Myocyte (in vitro differentiated cells): Measurements from ENCODE around the gene ADGRG4. TPM values are rescaled to one million over a fixed set of nuclear protein-coding genes. Genes with fewer than 3 reads are reported as not detected.
"Not testable (repeated sequence)": the region's sequence is repeated elsewhere in the genome, so short reads cannot be mapped to it uniquely, and the experiment has no call there.

Source experiments
- DNase-seq: peaks from one replicate; pipeline ENCODE4 v3.0.0-alpha.2; 2012; ENCODE audit warnings: low read depth
- total RNA-seq: library from RNA; depleted of rRNA; stranded (reverse); fragments of >200 nt; gene quantifications from 2 replicates; pipeline ENCODE4 v1.2.3, GENCODE V29; 2014

ADGRG4 gene
- total RNA-seq, 1 donor from 2014 or later: not detected

DNA sequence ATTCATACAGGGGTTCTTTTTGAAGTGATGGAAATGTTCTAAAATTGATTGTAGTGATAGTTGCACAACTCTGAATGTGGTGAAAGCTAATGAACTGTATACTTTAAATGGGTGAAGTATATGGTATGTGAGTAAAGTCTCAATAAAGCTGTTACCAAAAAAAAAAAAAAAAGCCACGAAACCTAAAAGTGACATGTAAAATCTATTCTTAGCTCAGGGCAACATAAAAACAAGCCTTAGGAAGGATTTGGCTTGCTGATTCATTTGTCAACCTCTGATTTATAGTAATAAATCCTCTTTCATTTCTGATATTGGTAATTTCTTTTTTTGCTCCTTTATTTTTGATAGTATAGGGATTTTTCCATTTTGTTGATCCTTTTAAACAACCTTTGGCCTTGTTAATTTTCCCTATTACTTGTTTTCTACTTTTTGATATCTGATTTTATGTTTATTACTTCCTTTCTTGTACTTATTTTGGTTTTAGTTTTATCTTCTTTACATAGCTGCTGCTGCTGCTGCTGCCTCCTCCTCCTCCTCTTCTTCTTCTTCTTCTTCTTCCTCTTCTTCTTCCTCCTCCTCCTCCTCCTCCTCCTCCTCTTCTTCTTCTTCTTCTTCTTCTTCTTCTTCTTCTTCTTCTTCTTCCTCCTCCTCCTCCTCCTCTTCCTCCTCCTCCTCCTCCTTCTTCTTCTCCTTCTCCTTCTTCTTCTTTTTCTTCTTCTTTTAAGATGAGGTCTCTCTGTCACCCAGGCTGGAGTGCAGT is 79.4 kb downstream of the ADGRG4 start:
- DNase-seq: no peak

GRCh38 chrX:136386173-136386572 is 85.4 kb downstream of the ADGRG4 start:
- DNase-seq: no peak

GRCh38 chrX:136386826-136387225 is 86.1 kb downstream of the ADGRG4 start:
- DNase-seq: no peak

DNA sequence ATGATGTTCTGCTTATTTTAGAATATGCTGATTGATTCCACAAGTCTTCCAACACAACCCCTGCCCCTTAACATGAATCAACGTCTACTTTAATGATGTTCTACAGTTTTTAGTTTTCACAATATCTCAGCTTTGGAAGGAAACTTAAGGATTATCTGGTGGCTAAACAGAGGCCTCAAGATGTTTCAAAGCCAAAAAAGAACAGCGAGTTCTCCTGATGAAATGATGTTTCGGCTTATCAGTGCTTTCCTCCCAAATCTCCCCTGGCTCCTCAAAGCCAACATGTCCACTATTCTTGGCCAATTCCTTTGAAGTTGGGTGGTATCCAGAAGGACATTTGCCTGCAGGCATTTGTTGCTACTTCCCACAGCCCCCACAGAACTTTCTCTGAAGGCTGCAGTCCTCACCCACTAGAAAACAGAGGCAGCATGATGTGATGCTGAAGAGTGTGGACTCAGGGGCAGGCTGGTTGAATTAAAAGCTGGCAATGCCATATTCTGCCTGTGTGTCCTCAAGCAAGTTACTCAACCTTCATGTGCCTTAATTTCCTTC is 87.3 kb downstream of the ADGRG4 start:
- DNase-seq: no peak

DNA sequence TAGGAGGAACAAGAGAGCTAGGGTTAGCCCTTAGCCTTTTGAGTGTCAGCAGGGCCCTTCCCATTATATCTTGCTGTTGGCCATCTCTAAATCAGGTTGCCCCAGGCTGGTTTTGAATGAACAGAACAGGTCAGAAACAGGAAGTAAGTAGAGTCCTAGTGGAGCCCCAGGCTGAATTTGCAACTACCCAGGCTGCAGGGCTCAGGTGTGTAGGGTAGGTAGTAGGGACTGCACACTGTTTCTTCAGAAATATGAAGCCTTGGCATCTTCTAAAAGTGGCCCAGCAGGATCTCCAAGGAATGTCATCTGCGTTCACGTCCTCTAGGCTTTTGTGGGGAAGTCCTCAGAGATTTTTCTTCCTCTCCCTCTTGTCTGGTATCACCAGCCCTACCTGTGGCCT is 90.2 kb downstream of the ADGRG4 start:
- no peak for DNase-seq

- DNase-seq: no peak
Measured at GRCh38 chrX:136395271-136395670, 94.5 kb downstream of the ADGRG4 start.

DNA sequence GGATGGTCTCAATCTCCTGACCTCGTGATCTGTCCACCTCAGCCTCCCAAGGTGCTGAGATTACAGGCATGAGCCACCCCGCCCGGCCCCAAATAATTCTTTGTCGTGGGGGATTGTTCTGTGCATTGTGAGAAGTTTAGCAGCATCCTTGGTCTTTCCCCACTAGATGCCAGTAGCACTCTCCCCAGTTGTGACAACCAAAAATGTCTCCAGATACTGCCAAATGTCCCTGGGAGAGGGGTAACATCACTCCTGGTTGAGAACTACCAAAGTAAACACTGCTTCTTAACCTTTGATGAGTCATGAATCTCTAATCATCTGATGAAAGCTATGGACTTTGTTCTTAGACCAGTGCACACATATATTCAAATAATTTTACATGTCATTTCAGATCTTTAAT is 96.2 kb downstream of the ADGRG4 start:
- no peak for DNase-seq

GRCh38 chrX:136405126-136405525 is 104.4 kb downstream of the ADGRG4 start:
- DNase-seq: no peak

GRCh38 chrX:136417806-136418205 is 117.0 kb downstream of the ADGRG4 start:
- DNase-seq: no peak

- DNase-seq: no peak
Measured at GRCh38 chrX:136421338-136421737, 120.6 kb downstream of the ADGRG4 start.

DNA sequence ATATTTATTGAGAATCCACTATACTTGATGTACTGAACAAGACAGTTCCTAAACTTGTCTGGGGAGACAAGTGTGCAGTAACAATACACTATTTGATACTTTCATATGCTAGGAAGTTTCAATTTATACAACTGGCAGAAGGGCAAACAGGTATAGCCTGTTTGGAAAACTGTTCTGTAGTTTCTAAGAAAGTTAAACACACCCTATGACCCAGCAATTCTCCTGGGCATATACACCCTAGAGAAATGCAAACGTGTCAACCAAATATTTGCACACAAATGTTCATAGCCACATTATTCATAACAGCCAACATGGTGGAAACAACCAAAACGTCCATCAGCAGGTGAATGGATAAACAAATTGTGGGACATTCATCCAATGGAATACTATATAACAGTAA is 123.0 kb downstream of the ADGRG4 start:
- no peak for DNase-seq

DNA sequence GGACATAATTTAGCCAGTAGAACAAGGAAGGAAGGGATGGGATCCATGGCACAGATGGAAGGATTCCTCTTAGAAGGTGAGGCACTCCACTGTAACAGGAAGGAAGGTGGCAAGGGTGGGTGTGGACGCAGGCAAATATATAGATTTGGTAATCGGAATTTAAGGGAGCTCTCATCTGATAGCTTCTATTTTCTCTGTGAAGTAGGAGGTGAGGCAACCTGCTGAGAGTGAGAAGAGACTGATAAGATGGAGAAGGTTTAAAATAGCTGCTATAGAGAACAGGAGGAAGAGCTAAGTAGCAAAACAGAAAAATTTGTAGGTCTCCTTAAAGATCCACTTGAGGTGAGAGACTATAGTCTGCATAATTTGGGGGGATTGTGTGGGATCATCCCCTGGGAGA is 125.2 kb downstream of the ADGRG4 start:
- no peak for DNase-seq

DNA sequence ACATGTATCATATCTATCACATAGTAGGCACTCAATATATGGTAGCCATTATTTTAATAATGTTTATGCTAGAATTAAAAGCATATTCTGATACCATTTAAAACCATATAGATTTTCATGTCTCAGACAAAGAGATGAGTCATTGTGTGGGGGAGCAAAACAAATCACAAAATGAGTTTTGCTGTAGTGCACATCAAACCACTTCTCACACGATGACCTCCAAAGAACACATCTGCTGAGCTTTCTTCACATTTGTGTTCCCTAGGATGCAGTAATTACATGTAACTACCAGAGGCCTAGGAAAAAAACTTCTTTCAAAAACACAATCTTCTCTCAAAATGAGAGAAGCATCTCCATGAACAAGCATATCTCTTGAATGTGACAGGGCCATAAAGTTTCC is 130.9 kb downstream of the ADGRG4 start:
- no peak for DNase-seq

GRCh38 chrX:136437774-136438173 is 137.0 kb downstream of the ADGRG4 start:
- no peak for DNase-seq

GRCh38 chrX:136438192-136438591 is 137.4 kb downstream of the ADGRG4 start:
- no peak for DNase-seq

DNA sequence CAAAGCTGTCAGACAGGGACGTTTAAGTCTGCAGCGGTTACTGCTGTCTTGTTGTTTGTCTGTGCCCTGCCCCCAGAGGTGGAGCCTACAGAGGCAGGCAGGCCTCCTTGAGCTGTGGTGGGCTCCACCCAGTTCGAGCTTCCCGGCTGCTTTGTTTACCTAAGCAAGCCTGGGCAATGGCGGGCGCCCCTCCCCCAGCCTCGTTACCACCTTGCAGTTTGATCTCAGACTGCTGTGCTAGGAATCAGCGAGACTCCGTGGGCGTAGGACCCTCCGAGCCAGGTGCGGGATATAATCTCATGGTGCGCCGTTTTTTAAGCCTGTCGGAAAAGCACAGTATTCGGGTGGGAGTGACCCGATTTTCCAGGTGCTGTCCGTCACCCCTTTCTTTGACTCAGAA is 144.9 kb downstream of the ADGRG4 start:
- not testable (repeated sequence) for DNase-seq

DNA sequence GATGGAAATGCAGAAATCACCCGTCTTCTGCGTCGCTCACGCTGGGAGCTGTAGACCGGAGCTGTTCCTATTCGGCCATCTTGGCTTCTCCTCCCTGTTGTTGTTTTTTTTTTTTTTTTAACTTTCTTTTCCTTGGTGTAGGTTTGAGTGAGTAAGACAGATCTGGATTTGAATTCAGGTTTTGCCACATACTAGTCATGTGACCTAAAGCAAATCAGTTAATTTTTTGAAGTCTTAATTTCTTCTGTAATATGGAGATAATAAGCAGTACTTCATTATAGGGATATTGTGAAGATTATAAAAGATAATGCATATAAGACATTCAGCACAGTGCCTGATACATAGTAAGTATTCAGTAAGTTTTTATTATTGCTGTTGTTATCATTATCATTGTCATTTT is 145.4 kb downstream of the ADGRG4 start:
- DNase-seq: no peak

- DNase-seq: no peak
Measured at GRCh38 chrX:136447308-136447707, 146.5 kb downstream of the ADGRG4 start.

- DNase-seq: no peak
Measured at GRCh38 chrX:136447968-136448367, 147.2 kb downstream of the ADGRG4 start.

- DNase-seq: no peak
Measured at GRCh38 chrX:136450050-136450830, 149.5 kb downstream of the ADGRG4 start.

DNA sequence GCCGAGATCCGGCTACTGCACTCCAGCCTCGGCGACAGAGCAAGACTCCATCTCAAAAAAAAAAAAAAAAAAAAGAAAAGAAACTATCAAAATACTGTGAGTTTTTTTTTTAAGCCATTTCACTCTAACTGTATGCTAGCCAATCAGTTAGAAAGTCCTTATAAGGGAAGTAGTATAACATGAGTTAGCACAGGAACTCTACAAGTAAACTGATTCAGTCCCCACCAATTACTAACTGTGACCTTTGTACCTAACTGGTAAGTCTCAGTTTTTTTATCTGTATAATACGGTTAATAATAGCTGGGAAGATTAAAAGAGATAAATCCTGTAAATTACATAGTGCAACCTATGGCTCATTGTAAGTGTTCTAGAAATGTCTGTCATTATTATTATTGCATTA is 151.9 kb downstream of the ADGRG4 start:
- DNase-seq: no peak

GRCh38 chrX:136453114-136453513 is 152.4 kb downstream of the ADGRG4 start:
- no peak for DNase-seq
